Mesodermal cell (in vitro differentiated cells): Measurements from ENCODE around the gene AFF3.
"Not testable (repeated sequence)": the region's sequence is repeated elsewhere in the genome, so short reads cannot be mapped to it uniquely, and the experiment has no call there.

Experiments
- H3K27ac ChIP-seq: 2 replicates; pipeline ENCODE4 v1.7.0; 2013; ENCODE audit warnings: mild to moderate bottlenecking, low read depth, low read length, moderate library complexity; ENCODE audit not compliant: severe bottlenecking
- H3K36me3 ChIP-seq: 2 replicates; pipeline ENCODE4 v1.7.1; 2013; ENCODE audit warnings: mild to moderate bottlenecking, low read length, moderate library complexity; ENCODE audit not compliant: control insufficient read depth, insufficient read depth
- H3K4me1 ChIP-seq: one replicate; pipeline ENCODE4 v1.7.1; 2013; ENCODE audit warnings: mild to moderate bottlenecking, low read length; ENCODE audit not compliant: insufficient read depth, control insufficient read depth, poor library complexity, severe bottlenecking
- H3K4me3 ChIP-seq: 2 replicates; pipeline ENCODE4 v1.7.0; 2013; ENCODE audit warnings: low read length, control low read depth, mild to moderate bottlenecking; ENCODE audit not compliant: insufficient read depth, poor library complexity, severe bottlenecking; ENCODE audit errors: extremely low read depth
- H3K9me3 ChIP-seq: 2 replicates; pipeline ENCODE4 v1.7.1; 2013; ENCODE audit warnings: mild to moderate bottlenecking, low read length, moderate library complexity; ENCODE audit not compliant: control insufficient read depth
- WGBS, 2 experiments: methylation state at CpG; one replicate each; pipeline ENCODE4 v1.1.5; 2013; ENCODE audit warnings: missing lambda C conversion rate in 2 of 2; ENCODE audit not compliant: insufficient coverage in 2 of 2; 5-methylcytosine and 5-hydroxymethylcytosine counted together

Gene AFF3

DNA sequence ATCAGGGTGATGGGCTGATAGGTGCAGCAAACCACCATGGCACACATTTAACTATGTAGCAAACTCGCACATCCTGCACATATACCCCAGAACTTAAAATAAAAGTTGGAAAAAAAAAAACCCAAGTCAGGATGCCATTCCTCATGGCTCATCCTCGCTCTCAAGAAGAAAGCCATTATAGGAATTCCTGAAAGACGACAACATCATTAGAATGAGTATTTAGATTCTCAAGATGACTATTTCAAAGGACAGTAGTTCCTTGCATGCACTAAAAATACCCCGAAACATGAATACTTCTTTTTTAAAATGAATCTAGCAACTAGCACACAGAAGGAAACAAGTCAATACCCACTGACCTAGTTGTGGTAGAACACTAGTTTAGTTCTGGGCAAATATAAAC, 366.8 kb downstream of the AFF3 start:
- no peak overlapping the region for H3K4me3 ChIP-seq
- peaks cover 19% of the 10 kb centered on the region for H3K4me1 ChIP-seq
- H3K36me3 ChIP-seq: no peaks in the 10 kb centered on the region
- peak overlapping the region; percentile 77 for H3K27ac ChIP-seq
- 70% methylated on average over 2 of the region's 4 CpGs; no CpG with 5 or more reads in 1 of the 2 experiments for WGBS, 2 experiments
- H3K9me3 ChIP-seq: peaks cover 12% of the 10 kb centered on the region

DNA sequence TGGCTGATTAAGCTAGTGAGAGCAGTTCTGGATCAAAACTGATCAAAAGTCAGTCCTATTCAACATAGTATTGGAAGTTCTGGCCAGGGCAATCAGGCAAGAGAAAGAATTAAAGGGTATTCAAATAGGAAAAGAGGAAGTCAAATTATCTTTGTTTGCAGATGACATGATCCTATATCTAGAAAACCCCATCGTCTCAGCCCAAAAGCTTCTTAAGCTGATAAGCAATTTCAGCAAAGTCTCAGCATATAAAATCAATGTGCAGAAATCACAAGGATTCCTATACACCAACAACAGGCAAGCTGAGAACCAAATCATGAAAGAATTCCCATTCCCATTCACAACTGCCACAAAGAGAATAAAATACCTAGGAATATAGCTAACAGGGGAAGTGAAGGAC, 368.7 kb downstream of the AFF3 start:
- H3K36me3 ChIP-seq, H3K27ac ChIP-seq, H3K4me3 ChIP-seq: not testable (repeated sequence)
- peaks cover 19% of the 10 kb centered on the region for H3K4me1 ChIP-seq
- 71% methylated on average over 1 of the region's 1 CpG; no CpG with 5 or more reads in 1 of the 2 experiments for WGBS, 2 experiments
- H3K9me3 ChIP-seq: peaks cover 12% of the 10 kb centered on the region

DNA sequence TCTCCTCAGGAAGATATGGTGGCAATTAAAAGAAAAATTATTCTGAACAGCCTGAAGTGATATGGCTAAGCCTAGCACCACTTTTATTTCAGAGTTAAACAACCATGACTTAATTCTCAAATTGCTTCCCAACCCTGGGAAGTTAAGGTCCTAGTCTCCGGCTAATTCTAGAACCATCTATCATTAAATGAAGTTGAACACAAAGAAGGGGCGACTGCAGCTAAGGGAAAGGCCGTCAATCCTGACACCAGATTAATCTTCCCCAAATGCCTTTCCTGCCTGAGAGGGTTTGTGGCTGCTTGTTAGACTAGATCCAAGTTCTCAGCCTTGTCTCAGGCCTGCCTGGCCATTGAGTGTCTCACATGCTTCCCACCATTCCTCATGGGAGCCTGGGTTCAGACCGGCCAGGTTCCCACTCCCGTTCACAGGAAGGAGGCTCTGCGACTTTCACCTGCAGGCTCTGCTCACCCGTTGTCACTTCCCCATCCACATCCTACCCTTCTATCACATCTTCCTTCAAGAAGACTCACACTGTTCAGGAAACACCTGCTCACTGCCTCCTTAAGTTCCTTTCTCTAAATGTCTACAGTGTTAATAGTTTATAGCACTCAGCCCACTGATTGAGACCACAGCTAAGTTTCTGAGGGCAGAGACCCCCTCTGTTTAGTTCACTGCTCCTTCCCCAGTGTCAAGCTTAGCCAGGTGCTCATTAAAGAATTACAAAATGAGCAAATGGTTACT, 369.6 kb downstream of the AFF3 start:
- peaks cover 19% of the 10 kb centered on the region for H3K4me1 ChIP-seq
- H3K36me3 ChIP-seq: no peaks in the 10 kb centered on the region
- 85% methylated on average over 5 of the region's 7 CpGs; no CpG with 5 or more reads in 1 of the 2 experiments for WGBS, 2 experiments
- peak overlapping the region; percentile 3 for H3K27ac ChIP-seq
- H3K4me3 ChIP-seq: no peak overlapping the region
- peaks cover 5% of the 10 kb centered on the region for H3K9me3 ChIP-seq

- H3K4me3 ChIP-seq: no peak overlapping the region
- 89 to 91% methylated on average over 8 to 10 of the region's 13 CpGs for whole genome bisulfite sequencing, 2 experiments
- no peak overlapping the region for H3K27ac ChIP-seq
- H3K36me3 ChIP-seq: no peaks in the 10 kb centered on the region
- H3K9me3 ChIP-seq: peaks cover 5% of the 10 kb centered on the region
- H3K4me1 ChIP-seq: peaks cover 11% of the 10 kb centered on the region
Observed at GRCh38 chr2:99771681-99772333, 370.6 kb downstream of the AFF3 start.

DNA sequence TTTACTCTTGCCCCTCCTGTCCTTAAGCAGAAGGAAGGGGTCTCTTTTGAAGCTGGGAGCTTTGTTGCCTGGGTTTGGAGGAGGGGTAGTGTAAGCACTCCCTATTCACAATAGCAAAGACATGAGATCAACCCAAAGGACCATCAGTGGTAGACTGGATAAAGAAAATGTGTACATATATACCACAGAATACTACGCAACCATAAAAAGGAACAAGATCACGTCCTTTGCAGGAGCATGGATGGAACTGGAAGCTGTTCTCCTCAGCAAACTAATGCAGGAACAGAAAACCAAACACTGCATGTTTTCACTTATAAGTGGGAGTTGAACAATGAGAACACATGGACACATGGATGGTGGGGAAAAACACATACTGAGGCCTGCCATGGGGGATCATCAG, 371.5 kb downstream of the AFF3 start:
- no CpG with 5 or more reads among the region's 2 CpGs for WGBS, 2 experiments
- H3K27ac ChIP-seq: no peak overlapping the region
- peaks cover 2% of the 10 kb centered on the region for H3K4me1 ChIP-seq
- no peak overlapping the region for H3K4me3 ChIP-seq
- H3K9me3 ChIP-seq: peaks cover 5% of the 10 kb centered on the region
- H3K36me3 ChIP-seq: no peaks in the 10 kb centered on the region

DNA sequence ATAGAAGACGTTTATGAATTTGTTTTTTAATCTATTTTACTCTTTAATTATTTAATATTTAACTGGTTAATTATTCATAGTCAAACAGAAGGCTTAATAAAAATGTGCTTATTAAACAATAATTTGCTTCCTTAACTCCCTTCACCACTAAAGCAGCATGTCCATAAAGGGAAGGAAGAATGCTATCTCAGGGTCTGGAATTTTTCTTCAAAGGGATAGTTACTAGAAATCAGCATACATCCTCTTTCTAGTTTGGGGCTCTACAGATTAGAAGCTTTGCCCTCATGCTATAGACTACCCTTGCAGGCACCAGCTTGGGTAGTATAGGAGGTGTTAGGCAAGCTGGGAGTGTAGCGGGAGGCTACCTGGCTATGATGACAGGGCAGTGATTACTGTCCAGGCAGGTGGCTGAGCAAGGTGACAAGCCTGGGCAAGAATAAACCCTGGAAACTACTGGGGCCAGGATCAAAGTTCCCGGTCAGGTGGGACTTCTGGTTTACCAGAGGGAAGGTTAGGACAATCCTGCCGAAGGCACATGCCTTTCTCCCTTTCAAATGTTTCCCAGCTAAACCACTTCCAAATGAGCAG, 376.6 kb downstream of the AFF3 start:
- WGBS, 2 experiments: 80 to 89% methylated on average over 1 of the region's 4 CpGs
- Histone ChIP-seq H3K9me3 (peaks cover 5% of the 10 kb centered on the region), H3K4me3 (no peak overlapping the region), H3K27ac (no peak overlapping the region), H3K36me3 (no peaks in the 10 kb centered on the region), H3K4me1 (no peaks in the 10 kb centered on the region)

- Histone ChIP-seq H3K36me3 (no peaks in the 10 kb centered on the region), H3K4me3 (no peak overlapping the region), H3K4me1 (no peaks in the 10 kb centered on the region), H3K9me3 (no peaks in the 10 kb centered on the region), H3K27ac (no peak overlapping the region)
- 88 to 89% methylated on average over 6 of the region's 6 CpGs for WGBS, 2 experiments
Observed at GRCh38 chr2:99763764-99764163, 378.6 kb downstream of the AFF3 start.

- Histone ChIP-seq H3K4me1 (no peaks in the 10 kb centered on the region), H3K27ac (no peak overlapping the region), H3K4me3 (no peak overlapping the region), H3K9me3 (no peaks in the 10 kb centered on the region), H3K36me3 (no peaks in the 10 kb centered on the region)
- 91 to 98% methylated on average over 6 to 7 of the region's 7 CpGs for WGBS, 2 experiments
Observed at GRCh38 chr2:99762714-99763113, 379.7 kb downstream of the AFF3 start.

GRCh38 chr2:99757611-99758114, 384.7 kb downstream of the AFF3 start:
- Histone ChIP-seq H3K36me3 (no peaks in the 10 kb centered on the region), H3K9me3 (no peaks in the 10 kb centered on the region), H3K27ac (no peak overlapping the region), H3K4me3 (no peak overlapping the region), H3K4me1 (no peaks in the 10 kb centered on the region)
- 86 to 96% methylated on average over 3 of the region's 3 CpGs for WGBS, 2 experiments

- Histone ChIP-seq H3K9me3 (no peaks in the 10 kb centered on the region), H3K4me3 (no peak overlapping the region), H3K4me1 (no peaks in the 10 kb centered on the region), H3K36me3 (no peaks in the 10 kb centered on the region), H3K27ac (no peak overlapping the region)
- WGBS, 2 experiments: 86% methylated on average over 1 of the region's 1 CpG; no CpG with 5 or more reads in 1 of the 2 experiments
Observed at GRCh38 chr2:99756059-99756458, 386.3 kb downstream of the AFF3 start.
